Myocyte (in vitro differentiated cells): ENCODE measurements around the gene VWA1. TPM values are rescaled to one million over a fixed set of nuclear protein-coding genes. Genes with fewer than 3 reads are reported as not detected.
"Not testable (repeated sequence)": the region's sequence is repeated elsewhere in the genome, so short reads cannot be mapped to it uniquely, and the experiment has no call there.

ENCODE experiments used
- DNase-seq: peaks from one replicate; pipeline ENCODE4 v3.0.0-alpha.2; 2012; ENCODE audit warnings: low read depth
- total RNA-seq: library from RNA; depleted of rRNA; stranded (reverse); fragments of >200 nt; gene quantifications from 2 replicates; pipeline ENCODE4 v1.2.3, GENCODE V29; 2014

The VWA1 gene
- total RNA-seq, 1 donor from 2014 or later: 1.0 TPM

GRCh38 chr1:1402901-1403392 lies 32.5 kb upstream of the VWA1 start:
- not testable (repeated sequence) for DNase-seq

GRCh38 chr1:1403653-1404052 lies 31.8 kb upstream of the VWA1 start:
- DNase-seq: no peak

GRCh38 chr1:1406101-1406820 lies 29.2 kb upstream of the VWA1 start:
- peak; percentile 17 for DNase-seq

GRCh38 chr1:1406821-1407635 lies 28.5 kb upstream of the VWA1 start, which contains the start of gene MRPL20:
Gene MRPL20 (minus strand): TSS chr1:1407293. CDS start chr1:1407217, 76 bp downstream.
- DNase-seq: peak; percentile 95

DNA sequence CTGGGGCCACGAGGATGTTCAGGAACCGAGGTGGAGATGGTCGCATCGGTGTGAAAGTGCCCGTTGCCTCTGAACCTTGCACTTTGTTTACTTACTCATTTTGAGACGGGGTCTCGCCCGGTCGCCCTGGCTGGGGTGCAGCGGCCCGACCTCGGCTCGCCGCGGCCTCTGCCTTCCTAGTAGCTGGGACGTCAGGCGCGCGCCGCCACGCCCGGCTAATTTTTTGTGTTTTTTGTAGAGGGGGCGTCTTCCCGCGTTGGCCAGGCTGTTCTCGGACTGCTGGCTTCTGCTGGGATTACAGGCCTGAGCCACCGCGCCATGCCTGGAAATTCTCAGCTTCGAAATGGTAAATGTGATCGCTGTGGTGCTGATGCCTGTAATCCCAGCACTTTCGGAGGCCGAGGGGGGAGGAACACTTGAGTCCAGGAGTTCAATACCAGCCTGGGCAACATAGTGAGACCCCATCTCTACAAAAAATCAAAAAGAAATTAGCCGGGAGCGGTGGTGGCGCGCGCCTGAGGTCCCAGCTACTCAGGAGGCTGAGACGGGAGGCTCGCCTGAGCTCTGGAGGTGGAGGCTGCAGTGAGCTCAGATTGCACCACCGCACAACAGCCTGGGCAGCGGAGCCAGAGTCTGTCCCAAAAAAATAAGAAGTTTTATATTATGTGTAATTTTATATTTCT lies 27.7 kb upstream of the VWA1 start:
- peak; percentile 32 for DNase-seq

- DNase-seq: not testable (repeated sequence)
Measured at GRCh38 chr1:1410238-1410637, 25.3 kb upstream of the VWA1 start.

- no peak for DNase-seq
Measured at GRCh38 chr1:1411626-1412025, 23.9 kb upstream of the VWA1 start.

- not testable (repeated sequence) for DNase-seq
Measured at GRCh38 chr1:1412311-1412902, 23.1 kb upstream of the VWA1 start.

GRCh38 chr1:1415751-1416150 lies 19.7 kb upstream of the VWA1 start:
- DNase-seq: no peak

- DNase-seq: not testable (repeated sequence)
Measured at GRCh38 chr1:1417396-1417795, 18.1 kb upstream of the VWA1 start.

GRCh38 chr1:1417825-1418463 lies 17.5 kb upstream of the VWA1 start:
- DNase-seq: not testable (repeated sequence)

DNA sequence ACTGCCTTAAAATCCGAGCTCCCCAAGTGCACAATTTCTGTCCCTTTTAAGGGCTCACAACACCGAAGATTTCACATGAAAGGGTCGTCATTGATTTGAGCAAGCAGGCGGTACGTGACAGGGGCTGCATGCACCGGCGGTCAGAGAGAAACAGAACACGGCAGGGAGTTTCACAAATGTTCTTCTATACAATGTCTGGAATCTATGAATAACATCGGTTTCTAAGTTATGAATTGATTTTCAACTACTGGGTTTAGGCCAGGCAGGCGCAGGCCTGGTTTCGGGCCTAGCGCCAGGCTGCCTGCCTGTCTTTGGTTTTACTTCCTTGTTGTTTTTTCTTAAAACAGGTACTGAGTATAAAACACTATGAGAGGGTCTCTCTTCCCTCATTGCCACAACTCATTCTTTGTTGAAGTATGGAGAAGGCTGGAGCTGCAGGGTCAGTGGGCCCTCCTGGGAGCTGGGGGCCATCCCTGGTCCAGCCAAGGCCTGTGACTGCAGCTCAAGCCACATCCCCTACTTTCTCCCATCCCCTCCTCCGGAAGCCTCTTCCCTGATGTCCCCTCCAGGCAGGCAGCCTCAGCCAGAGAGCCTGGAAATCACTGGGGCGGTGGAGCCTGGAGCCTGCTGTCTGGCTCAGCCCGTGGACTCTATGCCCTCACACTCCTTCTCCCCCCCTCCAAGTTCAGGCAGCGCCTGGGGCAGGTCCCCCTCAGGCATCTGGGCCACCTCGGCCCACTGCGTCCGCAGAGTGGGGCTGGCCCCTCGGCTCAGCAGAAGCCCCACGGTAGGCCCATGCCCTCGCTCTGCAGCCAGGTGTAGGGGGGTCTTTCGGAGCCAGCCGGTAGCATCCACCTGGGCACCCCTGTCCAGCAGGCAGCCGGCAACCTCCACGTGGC lies 16.8 kb upstream of the VWA1 start:
- DNase-seq: no peak

DNA sequence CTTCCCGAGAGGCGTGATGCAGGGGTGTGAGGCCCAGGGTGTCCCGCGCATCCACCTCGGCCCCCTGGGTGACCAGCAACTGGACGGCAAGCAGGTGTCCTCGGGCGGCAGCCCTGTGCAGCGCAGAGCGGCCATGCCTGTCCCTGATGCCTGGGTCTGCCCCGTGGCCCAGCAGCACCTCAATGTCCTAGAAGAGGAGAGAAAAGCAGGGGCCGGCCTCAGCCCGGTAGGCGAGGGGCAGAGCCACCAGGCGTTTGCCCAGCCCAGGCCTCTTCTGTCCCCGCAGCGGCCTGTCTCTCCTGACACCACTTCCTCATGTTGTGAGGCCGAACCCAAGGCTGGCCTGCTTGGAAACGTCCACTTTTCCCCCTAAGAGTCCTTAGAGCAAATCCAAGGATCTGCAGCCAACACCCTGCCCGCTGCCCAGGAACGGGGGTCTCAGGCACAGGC lies 16.1 kb upstream of the VWA1 start:
- DNase-seq: no peak

DNA sequence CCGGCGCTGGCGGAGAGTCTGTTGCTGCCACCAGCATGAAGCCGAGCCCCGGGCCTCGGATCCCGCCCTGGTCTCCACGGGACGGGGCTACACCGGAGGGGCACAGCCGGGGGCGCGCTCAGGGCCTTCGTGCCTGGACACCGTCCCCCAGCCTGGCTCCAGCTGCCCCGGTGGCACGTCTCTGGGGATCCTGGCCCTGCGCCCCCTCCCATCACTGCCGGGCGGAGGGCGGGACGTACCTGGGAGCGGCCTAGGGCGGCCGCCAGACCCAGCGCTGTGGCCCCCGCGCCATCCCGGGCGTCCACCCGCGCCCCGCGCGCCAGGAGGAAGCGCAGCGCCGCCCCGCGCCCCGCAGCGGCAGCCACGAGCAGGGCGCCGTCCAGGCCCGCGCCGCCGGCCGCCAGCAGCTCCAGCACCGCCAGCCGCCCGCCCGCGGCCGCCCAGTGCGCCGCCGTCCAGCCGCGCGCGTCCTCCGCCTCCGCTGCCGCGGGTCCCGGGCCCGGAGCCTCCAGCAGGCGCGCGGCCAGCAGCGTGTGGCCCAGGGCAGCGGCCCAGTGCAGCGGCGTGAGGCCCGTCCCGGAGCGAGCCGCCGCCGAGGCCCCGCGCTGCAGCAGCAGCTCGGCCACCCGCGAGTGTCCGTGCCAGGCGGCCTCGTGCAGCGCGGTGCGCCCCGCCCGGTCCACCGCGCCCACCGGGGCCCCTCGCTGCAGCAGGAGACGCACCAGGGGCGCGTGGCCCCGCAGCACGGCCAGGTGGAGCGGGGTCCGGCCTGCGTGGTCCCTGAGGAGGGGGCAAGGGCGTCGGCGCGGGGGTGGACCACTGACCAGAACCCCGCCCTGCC lies 15.5 kb upstream of the VWA1 start:
- no peak for DNase-seq

DNA sequence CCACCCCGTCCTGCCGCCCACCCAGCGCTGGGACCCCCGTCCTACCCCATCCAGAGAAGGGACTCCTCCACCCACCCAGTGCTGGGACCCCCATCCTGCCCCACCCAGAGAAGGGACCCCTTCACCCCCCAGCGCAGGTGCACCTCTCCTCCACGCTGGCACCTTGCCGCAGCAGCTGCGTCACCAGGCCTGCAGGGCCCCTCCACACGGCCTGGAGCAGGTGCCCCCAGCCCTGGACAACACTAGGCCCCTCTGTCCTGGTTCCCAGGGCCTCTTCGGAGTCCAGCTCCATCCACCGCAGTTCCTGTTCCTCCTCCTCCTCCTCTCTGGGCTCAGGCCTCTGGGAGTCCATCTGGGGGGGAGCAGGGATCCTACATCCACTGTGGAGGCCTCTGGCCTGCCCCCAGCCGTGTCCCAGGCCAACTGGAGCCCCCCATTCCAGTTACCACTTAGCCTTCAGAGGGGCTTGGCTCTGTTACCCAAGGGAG lies 14.8 kb upstream of the VWA1 start:
- no peak for DNase-seq

DNA sequence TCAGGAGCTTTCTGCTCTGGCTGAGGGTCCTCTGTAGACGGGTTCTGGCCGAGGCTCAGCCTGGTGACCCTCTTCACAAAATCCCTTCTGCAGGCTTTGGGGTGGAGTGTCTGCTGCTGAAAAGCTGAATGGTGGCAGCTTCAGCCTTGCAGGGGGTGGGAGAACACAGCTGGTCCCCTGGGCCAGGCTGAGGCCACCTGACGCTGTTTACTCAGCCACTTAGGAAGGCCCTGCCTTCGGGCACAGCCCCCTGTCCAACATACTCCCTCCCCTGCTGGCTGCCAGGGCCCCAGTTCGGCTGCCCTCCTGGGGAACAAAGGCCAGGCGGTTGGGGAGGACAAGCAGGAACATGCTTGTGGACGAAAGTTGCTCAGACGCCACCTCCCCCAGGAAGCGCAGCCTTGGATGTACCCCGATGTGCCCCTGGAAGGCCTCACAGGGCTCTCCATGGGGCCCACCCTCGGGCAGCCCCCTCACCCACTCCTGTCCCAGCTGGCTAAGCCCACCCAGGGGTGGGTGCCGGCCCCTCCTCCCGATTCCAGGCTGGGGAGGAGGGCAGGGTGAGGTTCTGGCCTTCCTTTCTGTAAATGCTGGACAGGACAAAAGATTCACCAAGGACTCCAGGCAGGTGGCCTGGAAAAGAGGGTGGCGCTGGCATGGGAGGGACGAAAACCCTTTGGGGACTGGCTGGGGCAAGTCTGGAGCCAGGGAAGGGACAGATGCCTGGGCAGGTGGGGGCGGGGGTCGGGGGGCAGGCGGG lies 14.2 kb upstream of the VWA1 start, which contains the start of gene ANKRD65:
Gene ANKRD65 (minus strand): TSS at position 130 of the 760 bp plus-strand sequence. CDS start 271 bp downstream, outside the sequence.
- DNase-seq: no peak

DNA sequence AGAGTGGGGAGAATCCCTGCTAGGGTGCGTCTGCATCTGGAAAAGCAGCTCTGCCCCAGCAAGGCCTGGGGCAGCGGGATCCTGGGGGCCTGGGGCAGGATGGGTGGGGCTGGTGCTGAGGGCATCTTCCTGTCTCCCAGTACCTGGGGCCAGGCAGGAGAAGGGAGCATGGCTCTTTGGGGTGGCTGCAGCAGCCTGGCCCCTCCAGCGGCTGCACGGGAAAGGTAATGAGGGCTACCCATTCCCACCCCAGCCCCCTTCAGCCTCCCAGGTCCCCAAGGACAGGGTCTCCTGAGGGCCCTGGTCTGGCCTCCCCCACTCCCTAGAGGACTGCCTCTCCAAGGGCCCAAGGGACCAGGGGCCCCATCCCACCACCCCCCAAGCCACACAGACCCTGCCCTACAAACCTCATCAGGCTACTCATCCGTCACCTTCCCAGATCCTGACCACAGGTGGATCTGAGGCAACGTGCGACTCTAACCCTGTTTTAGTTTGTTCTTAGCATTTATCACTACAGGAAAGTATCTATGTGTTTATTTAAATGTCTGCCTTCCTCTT lies 13.5 kb upstream of the VWA1 start:
- DNase-seq: no peak
